HepG2 (cell line): Measurements from ENCODE around the gene SEZ6. TPM values are rescaled to one million over a fixed set of nuclear protein-coding genes. Genes with fewer than 3 reads are reported as not detected.

Experiments used
- DMAP1 ChIP-seq: IDR thresholded peaks from 2 replicates; pipeline ENCODE4 v1.6.1; 2016
- HNF1A ChIP-seq, 2 experiments: sonication (generic) in 1 of 2; formaldehyde crosslinking in 1 of 2; IDR thresholded peaks; 2 replicates each; pipeline versions ENCODE4 v1.4.0 to v1.6.1; 2016 to 2020; ENCODE audit warnings: borderline replicate concordance in 1 of 2, low read depth in 1 of 2, mild to moderate bottlenecking in 1 of 2, missing genetic modification reagents in 1 of 2
- MAZ ChIP-seq, 2 experiments: sonication (generic) in 1 of 2; formaldehyde crosslinking in 1 of 2; IDR thresholded peaks; 2 replicates each; pipeline versions ENCODE4 v1.5.0 to v1.6.1; 2012 to 2020; ENCODE audit warnings: low read depth in 2 of 2, mild to moderate bottlenecking in 2 of 2, borderline replicate concordance in 1 of 2, improper control_type of control experiment in 1 of 2, low read length in 1 of 2, missing genetic modification reagents in 1 of 2, moderate library complexity in 1 of 2
- NR2F1 ChIP-seq, 2 experiments: fragments of 450-650 bp in 1 of 2; formaldehyde crosslinking in 1 of 2; IDR thresholded peaks; 2 replicates each; pipeline versions ENCODE4 v1.5.0 to v1.6.1; 2016 to 2020; ENCODE audit warnings: mild to moderate bottlenecking in 1 of 2, missing compliant biosample characterization in 1 of 2, missing genetic modification reagents in 1 of 2, moderate library complexity in 1 of 2
- PAF1 ChIP-seq: IDR thresholded peaks from 2 replicates; pipeline ENCODE4 v1.6.1; 2016; ENCODE audit warnings: missing genetic modification reagents, missing compliant biosample characterization
- RBAK ChIP-seq: sonication (generic); formaldehyde crosslinking; IDR thresholded peaks from 2 replicates; pipeline ENCODE4 v1.5.1; 2020; ENCODE audit warnings: mild to moderate bottlenecking, missing genetic modification reagents
- SP1 ChIP-seq, 2 experiments: fragments of 450-650 bp in 1 of 2; sonication (generic) in 1 of 2; formaldehyde crosslinking in 1 of 2; IDR thresholded peaks; 2 replicates each; pipeline versions ENCODE4 v1.4.0 to v1.6.1; 2016 to 2020; ENCODE audit warnings: missing genetic modification reagents in 1 of 2
- U2AF1 ChIP-seq: fragments of 200-400 bp; formaldehyde crosslinking; optimal IDR thresholded peaks from 2 replicates; pipeline ENCODE3; 2017; ENCODE audit warnings: mild to moderate bottlenecking, low read depth, low read length
- U2AF2 ChIP-seq: fragments of 200-400 bp; formaldehyde crosslinking; IDR thresholded peaks from 2 replicates; pipeline ENCODE4 v1.6.1; 2017; ENCODE audit warnings: low read depth, mild to moderate bottlenecking, low read length
- ZEB1 ChIP-seq: IDR thresholded peaks from 2 replicates; pipeline ENCODE4 v1.6.1; 2012; ENCODE audit warnings: mild to moderate bottlenecking, low read depth, inconsistent platforms; ENCODE audit not compliant: insufficient replicate concordance
- ZGPAT ChIP-seq: IDR thresholded peaks from 2 replicates; pipeline ENCODE4 v1.6.1; 2016; ENCODE audit warnings: mild to moderate bottlenecking
- ZNF143 ChIP-seq: sonication (generic); formaldehyde crosslinking; IDR thresholded peaks from 2 replicates; pipeline ENCODE4 v1.4.0; 2020; ENCODE audit warnings: missing genetic modification reagents
- ZNF253 ChIP-seq: sonication (generic); formaldehyde crosslinking; IDR thresholded peaks from 2 replicates; pipeline ENCODE4 v1.8.0; 2022; ENCODE audit warnings: mild to moderate bottlenecking, missing genetic modification reagents, borderline replicate concordance
- ZNF576 ChIP-seq: sonication (generic); formaldehyde crosslinking; IDR thresholded peaks from 2 replicates; pipeline ENCODE4 v1.4.0; 2020; ENCODE audit warnings: mild to moderate bottlenecking, missing genetic modification reagents
- ZNF616 ChIP-seq: sonication (generic); formaldehyde crosslinking; IDR thresholded peaks from 2 replicates; pipeline ENCODE4 v1.5.0; 2020; ENCODE audit warnings: low read depth, mild to moderate bottlenecking, missing genetic modification reagents
- ZNF776 ChIP-seq: sonication (generic); formaldehyde crosslinking; IDR thresholded peaks from 2 replicates; pipeline ENCODE4 v1.4.0; 2020; ENCODE audit warnings: mild to moderate bottlenecking, missing genetic modification reagents
- ZNF816 ChIP-seq: sonication (generic); formaldehyde crosslinking; IDR thresholded peaks from 2 replicates; pipeline ENCODE4 v1.8.0; 2022; ENCODE audit warnings: missing genetic modification reagents, mild to moderate bottlenecking, borderline replicate concordance
- polyA plus RNA-seq, 8 experiments: library from polyadenylated mRNA; depleted of rRNA in 3 of 8; stranded (reverse) in 7 of 8; unstranded in 1 of 8; fragments of >200 nt; fragmentation: Illumina TruSeq in 4 of 8; extraction: Trizol in 4 of 8; gene quantifications; 2 replicates each; pipeline versions ENCODE4 v1.2.1 to v1.2.3, GENCODE V29; 2011 to 2016; ENCODE audit warnings: low read depth in 4 of 8, missing spikeins in 1 of 8, mixed read lengths in 1 of 8; ENCODE audit not compliant: insufficient read depth in 1 of 8
- total RNA-seq, 5 experiments: library from RNA; depleted of rRNA; stranded (reverse); fragments of >200 nt; fragmentation: Illumina TruSeq; extraction: Trizol; gene quantifications; 2 replicates each; pipeline ENCODE4 v1.2.3, GENCODE V29; 2016; ENCODE audit warnings: low read depth in 1 of 5
- TF ChIP-seq, protein P1 (sequence below): sonication (generic); formaldehyde crosslinking; IDR thresholded peaks from 2 replicates; pipeline ENCODE4 v1.8.0; 2022; ENCODE audit warnings: missing genetic modification reagents, low read depth, mild to moderate bottlenecking, borderline replicate concordance
- TF ChIP-seq, protein P2 (sequence below): IDR thresholded peaks from 2 replicates; pipeline ENCODE4 v1.6.1; 2016; ENCODE audit warnings: missing compliant biosample characterization, missing genetic modification reagents, borderline replicate concordance
- TF ChIP-seq, protein P3 (sequence below): sonication (generic); formaldehyde crosslinking; IDR thresholded peaks from 2 replicates; pipeline ENCODE4 v1.4.0; 2020; ENCODE audit warnings: mild to moderate bottlenecking, low read depth, missing genetic modification reagents

Gene SEZ6
- total and polyA plus RNA-seq, 2 of the 13 experiments (the other 11 are each of a cell fraction or from before 2014, with no cell fraction given) = not detected

DNA sequence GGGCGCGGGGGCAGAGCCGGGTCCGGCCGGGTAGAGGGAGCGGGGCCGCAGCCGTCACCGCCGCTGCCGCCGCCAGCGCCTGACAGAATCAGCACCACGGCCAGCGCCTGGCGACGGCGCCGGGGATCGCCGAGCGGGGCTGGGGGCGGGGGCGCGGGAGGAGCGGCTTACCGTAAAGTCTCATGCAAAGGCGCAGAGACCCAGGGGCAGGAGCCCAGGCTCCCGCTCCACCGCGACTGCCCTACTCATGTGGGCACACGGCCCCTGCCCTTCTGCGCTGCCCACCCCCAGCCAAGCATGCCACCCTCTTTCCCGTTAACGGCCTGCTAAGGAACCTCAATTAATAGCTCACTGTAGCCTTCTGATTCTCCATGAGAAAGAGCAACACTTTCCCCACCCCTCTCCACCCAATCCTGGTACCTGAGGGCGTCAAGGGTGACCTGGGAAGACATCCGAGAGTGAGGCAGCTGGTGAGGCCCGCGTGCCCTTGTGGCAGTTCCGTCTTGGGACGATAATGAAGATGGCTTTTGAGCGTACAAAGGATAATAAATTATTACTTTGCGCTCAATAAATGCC, at the start of gene SEZ6 (continued):
- TF ChIP-seq ZNF253 (CRISPR knock-in tag) = no peak
- peak; percentile 90; the same call in 1 of the 2 replicates for TF ChIP-seq ZNF616 (CRISPR knock-in tag)
- no peak for TF ChIP-seq DMAP1 (CRISPR knock-in tag)
- TF ChIP-seq SP1 (IDR thresholded peaks at IDR 0.05) = no peak
- 0 out of 2 replicates have a peak, but pooled peaks have one; percentile 58 for TF ChIP-seq SP1 (CRISPR knock-in tag; IDR thresholded peaks at IDR 0.05)
- no peak for TF ChIP-seq U2AF2
- TF ChIP-seq RBAK (CRISPR knock-in tag) = no peak
- TF ChIP-seq NR2F1 (CRISPR knock-in tag; IDR thresholded peaks at IDR 0.05) = no peak
- TF ChIP-seq, protein P1, sequence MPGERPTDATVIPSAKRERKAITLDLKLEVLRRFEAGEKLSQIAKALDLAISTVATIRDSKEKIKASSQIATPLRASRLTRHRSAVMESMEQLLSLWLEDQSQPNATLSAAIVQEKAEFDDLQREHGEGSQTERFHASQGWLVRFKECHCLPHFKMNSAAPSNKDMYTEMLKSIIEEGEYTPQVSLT (CRISPR knock-in tag) = no peak; the same call in 1 of the 2 replicates
- TF ChIP-seq ZEB1 = no peak
- TF ChIP-seq, protein P2, sequence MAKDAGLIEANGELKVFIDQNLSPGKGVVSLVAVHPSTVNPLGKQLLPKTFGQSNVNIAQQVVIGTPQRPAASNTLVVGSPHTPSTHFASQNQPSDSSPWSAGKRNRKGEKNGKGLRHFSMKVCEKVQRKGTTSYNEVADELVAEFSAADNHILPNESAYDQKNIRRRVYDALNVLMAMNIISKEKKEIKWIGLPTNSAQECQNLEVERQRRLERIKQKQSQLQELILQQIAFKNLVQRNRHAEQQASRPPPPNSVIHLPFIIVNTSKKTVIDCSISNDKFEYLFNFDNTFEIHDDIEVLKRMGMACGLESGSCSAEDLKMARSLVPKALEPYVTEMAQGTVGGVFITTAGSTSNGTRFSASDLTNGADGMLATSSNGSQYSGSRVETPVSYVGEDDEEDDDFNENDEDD = peak; percentile 53; the same call in 1 of the 2 replicates
- TF ChIP-seq ZNF143 (CRISPR knock-in tag) = peak; percentile 38; the same call in 1 of the 2 replicates
- TF ChIP-seq, protein P3, sequence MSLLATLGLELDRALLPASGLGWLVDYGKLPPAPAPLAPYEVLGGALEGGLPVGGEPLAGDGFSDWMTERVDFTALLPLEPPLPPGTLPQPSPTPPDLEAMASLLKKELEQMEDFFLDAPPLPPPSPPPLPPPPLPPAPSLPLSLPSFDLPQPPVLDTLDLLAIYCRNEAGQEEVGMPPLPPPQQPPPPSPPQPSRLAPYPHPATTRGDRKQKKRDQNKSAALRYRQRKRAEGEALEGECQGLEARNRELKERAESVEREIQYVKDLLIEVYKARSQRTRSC (CRISPR knock-in tag) = no peak
- no peak for TF ChIP-seq U2AF1
- TF ChIP-seq MAZ (IDR thresholded peaks at IDR 0.05; ENCODE audit: borderline replicate concordance, low read depth, low read length) = peak; percentile 95
- TF ChIP-seq MAZ (CRISPR knock-in tag; IDR thresholded peaks at IDR 0.05; ENCODE audit: low read depth) = peak; percentile 99
- peak; percentile 42; the same call in 1 of the 2 replicates for TF ChIP-seq ZNF776 (CRISPR knock-in tag)
- peak; percentile 79; the same call in 1 of the 2 replicates for TF ChIP-seq ZGPAT (CRISPR knock-in tag)
- TF ChIP-seq PAF1 (CRISPR knock-in tag) = no peak
- TF ChIP-seq HNF1A (IDR thresholded peaks at IDR 0.05; ENCODE audit: low read depth) = no peak
- TF ChIP-seq HNF1A (CRISPR knock-in tag; IDR thresholded peaks at IDR 0.05; ENCODE audit: borderline replicate concordance) = peak; percentile 33; the same call in 1 of the 2 replicates
- no peak for TF ChIP-seq ZNF576 (CRISPR knock-in tag)
- peak; percentile 94; the same call in 1 of the 2 replicates for TF ChIP-seq ZNF816 (CRISPR knock-in tag)
